ENCODE measurements around the gene MRPL2.
"Not testable (repeated sequence)": the region's sequence is repeated elsewhere in the genome, so short reads cannot be mapped to it uniquely, and the experiment has no call there.

The MRPL2 gene

GRCh38 chr6:43089467-43089866 lies 30.2 kb upstream of the MRPL2 start:
- TF ChIP-seq, protein P1, sequence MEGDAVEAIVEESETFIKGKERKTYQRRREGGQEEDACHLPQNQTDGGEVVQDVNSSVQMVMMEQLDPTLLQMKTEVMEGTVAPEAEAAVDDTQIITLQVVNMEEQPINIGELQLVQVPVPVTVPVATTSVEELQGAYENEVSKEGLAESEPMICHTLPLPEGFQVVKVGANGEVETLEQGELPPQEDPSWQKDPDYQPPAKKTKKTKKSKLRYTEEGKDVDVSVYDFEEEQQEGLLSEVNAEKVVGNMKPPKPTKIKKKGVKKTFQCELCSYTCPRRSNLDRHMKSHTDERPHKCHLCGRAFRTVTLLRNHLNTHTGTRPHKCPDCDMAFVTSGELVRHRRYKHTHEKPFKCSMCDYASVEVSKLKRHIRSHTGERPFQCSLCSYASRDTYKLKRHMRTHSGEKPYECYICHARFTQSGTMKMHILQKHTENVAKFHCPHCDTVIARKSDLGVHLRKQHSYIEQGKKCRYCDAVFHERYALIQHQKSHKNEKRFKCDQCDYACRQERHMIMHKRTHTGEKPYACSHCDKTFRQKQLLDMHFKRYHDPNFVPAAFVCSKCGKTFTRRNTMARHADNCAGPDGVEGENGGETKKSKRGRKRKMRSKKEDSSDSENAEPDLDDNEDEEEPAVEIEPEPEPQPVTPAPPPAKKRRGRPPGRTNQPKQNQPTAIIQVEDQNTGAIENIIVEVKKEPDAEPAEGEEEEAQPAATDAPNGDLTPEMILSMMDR (IDR thresholded peaks at IDR 0.05): no peak
- intact Hi-C loops (cut with DNase I; ENCODE audit: low total_unique reads): no loop called here
- Histone ChIP-seq H3K4me3 (no peak overlapping the region), H3K27me3 (no peaks in the 10 kb centered on the region), H3K36me3 (no peaks in the 10 kb centered on the region), H3K27ac (no peak overlapping the region), H3K4me1 (no peaks in the 10 kb centered on the region), H3K9me3 (no peaks in the 10 kb centered on the region)
- DNase-seq: no peak

DNA sequence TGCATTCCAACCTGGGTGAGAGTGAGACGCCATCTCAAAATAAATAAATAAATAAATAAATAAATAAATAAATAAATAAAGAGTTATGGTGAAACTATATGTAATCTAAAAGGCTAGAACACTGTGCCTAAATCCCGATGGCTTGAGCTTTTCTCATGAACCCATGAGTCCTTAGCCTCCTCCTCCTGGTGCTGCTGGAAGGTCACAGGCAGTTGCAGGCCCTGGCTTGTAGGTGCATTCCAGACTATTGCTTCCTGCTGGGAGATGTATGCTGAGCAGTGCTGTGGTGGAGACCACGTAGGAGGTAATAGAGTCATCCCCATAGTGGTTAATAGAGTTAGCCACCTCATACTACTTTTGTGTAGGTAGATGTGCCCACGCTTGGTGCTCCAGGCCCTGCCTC lies 29.4 kb upstream of the MRPL2 start:
- H3K9me3 ChIP-seq: no peaks in the 10 kb centered on the region
- no peaks in the 10 kb centered on the region for H3K36me3 ChIP-seq
- no peak overlapping the region for H3K4me3 ChIP-seq
- no peak for DNase-seq
- no peaks in the 10 kb centered on the region for H3K4me1 ChIP-seq
- H3K27me3 ChIP-seq: no peaks in the 10 kb centered on the region
- TF ChIP-seq, protein P1 (IDR thresholded peaks at IDR 0.05): no peak
- no peak overlapping the region for H3K27ac ChIP-seq
- intact Hi-C loops (cut with DNase I; ENCODE audit: low total_unique reads): no loop called here

GRCh38 chr6:43086022-43086658 lies 26.9 kb upstream of the MRPL2 start:
- intact Hi-C loops (cut with DNase I; ENCODE audit: low total_unique reads): no loop called here
- no peak overlapping the region for H3K4me3 ChIP-seq
- H3K4me1 ChIP-seq: no peaks in the 10 kb centered on the region
- H3K27ac ChIP-seq: no peak overlapping the region
- no peaks in the 10 kb centered on the region for H3K9me3 ChIP-seq
- TF ChIP-seq, protein P1 (IDR thresholded peaks at IDR 0.05): no peak
- H3K27me3 ChIP-seq: no peaks in the 10 kb centered on the region
- DNase-seq: no peak
- H3K36me3 ChIP-seq: no peaks in the 10 kb centered on the region

DNA sequence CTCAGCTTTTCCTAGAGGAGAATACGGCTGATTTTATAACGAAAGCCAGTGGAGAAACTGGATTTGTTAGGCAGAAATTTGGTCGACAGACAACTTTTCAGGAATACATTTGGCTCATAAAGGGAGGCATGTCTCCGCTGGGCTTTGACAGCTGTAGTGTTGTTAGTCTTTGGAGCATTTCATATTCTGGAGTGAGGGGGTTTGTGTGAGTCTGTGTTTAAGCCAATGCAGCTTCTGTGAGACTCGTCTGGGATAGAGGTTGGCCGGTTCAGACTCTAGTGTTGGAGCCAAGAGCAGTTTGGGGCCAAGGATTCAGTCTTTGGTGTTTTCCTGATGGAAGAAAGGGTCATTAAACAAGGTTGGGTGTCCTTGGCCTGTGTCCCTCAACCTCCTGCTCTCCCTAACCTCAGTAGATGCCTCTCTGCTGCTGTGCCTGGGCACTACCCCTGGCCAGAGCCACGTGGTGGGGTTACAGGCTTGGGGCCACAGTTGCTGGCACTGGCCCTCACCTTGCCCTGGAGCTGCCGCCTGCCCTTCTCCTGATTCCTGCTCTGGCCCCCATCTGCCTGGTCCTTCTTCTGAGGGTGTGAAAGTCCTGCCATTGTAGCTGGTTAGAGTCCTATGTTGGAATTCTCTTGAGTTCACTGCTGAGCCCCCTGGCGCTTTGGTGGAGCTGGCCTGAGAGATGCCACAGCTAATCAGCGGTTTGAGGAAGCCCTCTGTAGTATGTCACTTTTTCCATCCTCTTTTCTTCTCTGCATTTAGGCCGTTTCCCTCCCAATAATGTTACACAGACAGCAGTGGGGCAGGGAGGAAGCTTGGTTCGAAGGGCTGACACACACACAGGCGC lies 23.8 kb upstream of the MRPL2 start:
- H3K27me3 ChIP-seq: no peaks in the 10 kb centered on the region
- H3K27ac ChIP-seq: no peak overlapping the region
- H3K4me3 ChIP-seq: no peak overlapping the region
- H3K4me1 ChIP-seq: no peaks in the 10 kb centered on the region
- TF ChIP-seq, protein P1 (IDR thresholded peaks at IDR 0.05): no peak
- intact Hi-C loops (cut with DNase I; ENCODE audit: low total_unique reads): no loop called here
- no peaks in the 10 kb centered on the region for H3K9me3 ChIP-seq
- H3K36me3 ChIP-seq: no peaks in the 10 kb centered on the region
- no peak for DNase-seq

DNA sequence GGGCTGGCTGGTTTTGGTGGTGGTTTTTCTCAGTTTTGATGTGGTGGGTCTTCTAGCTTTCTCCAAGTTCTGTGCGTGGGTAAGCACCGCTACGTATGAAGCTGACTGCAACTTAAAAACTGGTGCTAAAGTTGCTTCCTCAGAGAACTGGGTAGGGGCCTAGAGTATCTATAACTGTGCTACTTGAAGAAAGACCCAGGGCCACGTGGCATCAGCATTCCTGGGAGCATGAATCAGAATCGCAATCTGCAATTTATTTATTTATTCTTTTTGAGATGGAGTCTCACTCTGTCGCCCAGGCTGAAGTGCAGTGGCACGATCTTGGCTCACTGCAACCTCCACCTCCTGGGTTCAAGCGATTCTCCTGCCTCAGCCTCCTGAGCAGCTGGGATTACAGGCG lies 22.7 kb upstream of the MRPL2 start:
- H3K4me1 ChIP-seq; H3K36me3 ChIP-seq; H3K9me3 ChIP-seq; H3K27me3 ChIP-seq; DNase-seq; intact Hi-C loops (cut with DNase I; ENCODE audit: low total_unique reads); H3K27ac ChIP-seq; H3K4me3 ChIP-seq: not testable (repeated sequence)

DNA sequence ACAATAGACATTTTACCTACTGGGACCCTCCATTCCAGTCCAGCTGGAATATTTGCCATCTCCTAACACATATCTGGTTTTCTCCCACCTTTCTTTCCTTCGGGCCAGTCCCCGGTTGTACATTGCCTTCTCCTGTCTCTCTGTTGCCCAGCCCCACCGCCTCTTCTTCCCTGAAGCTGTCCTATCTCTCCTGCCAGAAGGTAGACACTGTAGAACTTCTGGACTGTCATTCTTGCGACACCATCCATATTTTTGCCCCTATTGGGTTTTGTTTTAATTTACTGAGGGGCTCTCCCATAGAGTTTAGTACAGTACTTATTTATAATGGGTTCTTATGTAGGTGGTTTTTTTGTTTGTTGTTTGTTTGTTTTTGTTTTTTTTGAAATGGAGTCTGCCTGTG lies 21.8 kb upstream of the MRPL2 start:
- no peak overlapping the region for H3K27ac ChIP-seq
- DNase-seq: no peak
- TF ChIP-seq, protein P1 (IDR thresholded peaks at IDR 0.05): no peak
- H3K4me1 ChIP-seq: peaks cover 0 to 13% (median 9%) of the 10 kb centered on the region in 4 donors
- no peak overlapping the region for H3K4me3 ChIP-seq
- peaks cover 0 to 14% of the 10 kb centered on the region in 2 donors for H3K27me3 ChIP-seq
- intact Hi-C loops (cut with DNase I; ENCODE audit: low total_unique reads): no loop called here
- no peaks in the 10 kb centered on the region for H3K36me3 ChIP-seq
- no peaks in the 10 kb centered on the region for H3K9me3 ChIP-seq
